NCI-H446 treated with DMSO at 0.1 percent for 48 hours (cell line): Measurements from ENCODE around the gene TRIO.
A peak's percentile ranks its signal among the peaks of the same experiment; 100 is the strongest.

ENCODE experiments used
- DNase-seq: peaks from one replicate; lab custom pipeline; 2025; lab: John Stamatoyannopoulos, UW

Gene TRIO

DNA sequence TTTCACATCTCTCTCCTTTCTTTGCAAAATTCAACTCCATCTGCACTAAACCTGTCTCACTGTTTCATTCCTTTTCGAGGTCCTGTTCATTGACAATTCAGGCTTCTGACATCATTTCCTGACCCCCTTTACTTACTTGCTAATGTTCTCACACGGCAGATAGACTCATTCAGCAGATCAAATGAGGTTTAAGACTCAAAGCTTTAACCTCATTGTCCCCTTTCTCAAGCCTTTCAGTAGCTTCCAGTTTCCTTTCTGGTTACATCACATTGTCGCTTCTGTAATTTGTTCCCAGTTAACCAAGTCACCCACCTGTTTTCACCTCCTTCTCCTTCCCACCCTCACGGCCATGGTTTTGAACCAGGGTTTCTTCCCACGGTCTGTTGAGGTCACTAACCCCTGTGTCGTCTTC is 295.1 kb downstream of the TRIO start:
- no peak for DNase-seq

- peak; percentile 12 for DNase-seq
These were observed 296.1 kb downstream of the TRIO start for GRCh38 chr5:14439087-14439871.

DNA sequence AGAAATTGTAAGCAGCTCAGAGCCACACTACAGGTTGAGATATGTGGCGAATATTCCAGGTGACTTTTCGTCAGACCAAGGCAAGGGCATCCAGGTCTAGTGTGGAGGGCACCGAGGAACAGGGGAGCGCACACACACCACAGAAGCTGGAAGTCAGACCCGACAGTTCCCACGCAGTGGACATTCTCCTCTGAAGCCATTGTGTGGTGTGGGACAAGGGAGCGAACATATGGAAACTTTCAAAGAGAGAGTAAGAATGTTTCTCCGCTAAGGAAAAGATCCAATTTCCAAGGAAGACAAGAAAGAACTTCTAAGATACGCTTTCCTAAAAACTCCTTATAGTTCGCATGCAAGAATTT is 297.1 kb downstream of the TRIO start:
- DNase-seq, result no peak

- DNase-seq, result no peak
These were observed 297.7 kb downstream of the TRIO start for GRCh38 chr5:14440582-14441431.

GRCh38 chr5:14441641-14442040 is 298.5 kb downstream of the TRIO start:
- DNase-seq, result no peak

- DNase-seq, result no peak
These were observed 299.4 kb downstream of the TRIO start for GRCh38 chr5:14442536-14442935.

DNA sequence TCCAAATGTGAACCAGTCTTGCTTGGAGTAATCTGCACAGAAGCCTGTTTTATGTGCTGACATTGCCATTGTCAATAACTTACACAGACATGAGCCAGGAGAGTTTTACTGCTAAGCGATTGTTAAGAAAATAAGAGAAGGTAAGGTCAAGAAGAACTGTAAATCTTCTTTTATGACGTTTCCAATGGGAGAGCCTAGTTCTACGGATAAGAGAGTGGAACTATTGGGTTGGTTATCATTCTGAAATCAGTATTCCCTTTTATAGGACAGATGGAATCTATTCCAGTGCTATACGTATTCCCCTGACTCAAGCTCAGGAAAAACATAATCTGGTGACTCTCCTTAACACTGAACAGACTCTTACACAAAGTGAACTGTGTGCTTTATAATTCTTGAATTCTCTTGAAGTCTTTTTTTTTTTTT is 300.5 kb downstream of the TRIO start:
- no peak for DNase-seq

- no peak for DNase-seq
These were observed 301.0 kb downstream of the TRIO start for GRCh38 chr5:14444161-14444560.

GRCh38 chr5:14445013-14445412 is 301.9 kb downstream of the TRIO start:
- no peak for DNase-seq

GRCh38 chr5:14445576-14446290 is 302.6 kb downstream of the TRIO start:
- DNase-seq, result no peak

GRCh38 chr5:14447958-14448911 is 305.1 kb downstream of the TRIO start:
- peak; percentile 24 for DNase-seq

- DNase-seq, result no peak
These were observed 306.0 kb downstream of the TRIO start for GRCh38 chr5:14449052-14449661.

GRCh38 chr5:14450018-14450524 is 306.9 kb downstream of the TRIO start:
- no peak for DNase-seq

GRCh38 chr5:14450742-14451141 is 307.6 kb downstream of the TRIO start:
- DNase-seq, result no peak

DNA sequence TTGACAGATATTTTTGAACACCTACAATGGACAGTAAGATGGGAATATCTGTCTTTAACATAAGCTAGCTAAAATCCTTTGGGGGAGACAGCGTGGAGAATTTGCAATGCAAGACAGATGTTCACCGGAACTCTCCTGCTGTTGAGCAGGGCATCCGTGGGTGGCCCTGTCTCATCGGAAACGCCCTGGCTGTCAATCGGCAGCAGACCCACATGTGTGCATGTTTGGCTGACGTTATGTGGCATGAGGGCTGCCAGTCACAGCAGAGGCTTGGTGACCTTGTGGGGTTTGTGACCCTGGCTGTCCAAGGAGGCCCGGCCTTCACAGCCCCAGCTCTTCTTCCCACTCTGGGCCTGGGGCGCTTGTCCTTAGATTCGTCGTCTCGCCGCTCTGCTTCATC is 308.7 kb downstream of the TRIO start:
- no peak for DNase-seq

- DNase-seq, result no peak
These were observed 309.7 kb downstream of the TRIO start for GRCh38 chr5:14452685-14453454.

DNA sequence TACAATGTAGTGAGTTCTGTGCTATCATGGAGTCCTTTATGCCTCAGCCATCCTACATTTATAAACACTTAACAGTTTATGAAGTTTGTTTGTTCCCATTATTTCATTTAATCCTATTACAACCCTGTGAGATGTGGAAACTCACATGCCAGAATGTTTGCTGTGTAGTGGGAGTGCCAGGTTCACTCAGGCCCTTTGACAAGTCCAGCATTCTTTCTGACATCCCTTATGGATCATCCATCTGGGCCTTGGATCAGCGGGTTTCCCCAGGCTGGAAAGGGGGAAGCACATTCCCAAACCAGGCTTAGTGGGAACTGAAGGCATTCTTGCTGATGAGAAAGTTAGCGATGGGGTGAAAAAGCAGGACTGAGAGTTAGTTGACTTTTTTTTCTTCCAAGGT is 310.3 kb downstream of the TRIO start:
- no peak for DNase-seq

- no peak for DNase-seq
These were observed 312.7 kb downstream of the TRIO start for GRCh38 chr5:14455814-14456321.

GRCh38 chr5:14457476-14457875 is 314.3 kb downstream of the TRIO start:
- no peak for DNase-seq

- no peak for DNase-seq
These were observed 315.3 kb downstream of the TRIO start for GRCh38 chr5:14458414-14458813.
